Upper lobe of left lung (tissue), 6 donors: Measurements from ENCODE around the gene TTF2. TPM values are rescaled to one million over a fixed set of nuclear protein-coding genes. Genes with fewer than 3 reads are reported as not detected.

Source experiments
- ATAC-seq, 2 donors: fragments of 200-7000 bp; cut with Tn5 transposase; one replicate each; pipeline ENCODE4 v1.9.1; 2022; ENCODE audit warnings: mild to moderate bottlenecking in 2 of 2, moderate library complexity in 2 of 2; ENCODE audit not compliant: low FRiP score in 2 of 2
- DNase-seq, 2 donors: peaks; one replicate each; pipeline ENCODE4 v3.0.0-alpha.2; 2019 to 2020
- H3K27ac ChIP-seq, 4 donors: fragments of 200-600 bp; sonication (generic); one replicate each; pipeline ENCODE4 v1.5.1; 2016 to 2019
- H3K27me3 ChIP-seq, 4 donors: fragments of 200-600 bp; sonication (generic); one replicate each; pipeline ENCODE4 v1.5.1; 2017 to 2019
- H3K36me3 ChIP-seq, 4 donors: fragments of 200-600 bp; sonication (generic); one replicate each; pipeline ENCODE4 v1.5.1; 2016 to 2019
- H3K4me1 ChIP-seq, 4 donors: fragments of 200-600 bp; sonication (generic); one replicate each; pipeline ENCODE4 v1.5.1; 2018 to 2019
- H3K4me3 ChIP-seq, 4 donors: fragments of 200-600 bp; sonication (generic); one replicate each; pipeline ENCODE4 v1.5.1; 2017 to 2019; ENCODE audit warnings: mild to moderate bottlenecking in 2 of 4, moderate library complexity in 1 of 4
- H3K9me3 ChIP-seq, 4 donors: fragments of 200-600 bp; sonication (generic); one replicate each; pipeline ENCODE4 v1.5.1; 2018 to 2019
- CTCF ChIP-seq, 6 experiments: fragments of 450-650 bp in 4 of 6; fragments of 200-600 bp in 2 of 6; sonication (generic) in 2 of 6; IDR thresholded peaks; one replicate each; pipeline ENCODE4 v1.5.1; 2016 to 2019; ENCODE audit warnings: antibody characterized with exemption in 6 of 6
- EP300 ChIP-seq, 4 donors: sonication (generic); formaldehyde crosslinking; IDR thresholded peaks; one replicate each; pipeline ENCODE4 v1.5.1; 2017; ENCODE audit warnings: antibody characterized with exemption in 4 of 4, control low read depth in 2 of 4
- POLR2A ChIP-seq, 4 donors: fragments of 450-650 bp; IDR thresholded peaks; one replicate each; pipeline ENCODE4 v1.5.1; 2016 to 2017; ENCODE audit warnings: antibody characterized with exemption in 4 of 4, mild to moderate bottlenecking in 2 of 4
- POLR2AphosphoS5 ChIP-seq, 2 donors: sonication (generic); formaldehyde crosslinking; IDR thresholded peaks; one replicate each; pipeline ENCODE4 v1.5.1; 2017; ENCODE audit warnings: antibody characterized with exemption in 2 of 2
- WGBS, 2 donors: methylation state at CpG; one replicate each; pipeline ENCODE4 v1.1.5; 2017 to 2018; 5-methylcytosine and 5-hydroxymethylcytosine counted together
- total RNA-seq, 6 donors: library from RNA; depleted of rRNA in 4 of 6; stranded (reverse); fragments of >200 nt in 4 of 6; gene quantifications; one replicate each; pipeline versions ENCODE4 v1.1.0 to v1.2.1, GENCODE V29; 2016 to 2021
- donor health status: DM: no; HTN: no; CAD: no; lungs with moderate emphysema.
- donor health status: DM: no; HTN: yes; CAD: no; lungs with severe emphysema.

TTF2 gene
- total RNA-seq, 6 donors from 2014 or later: 5.6 to 37.8 (median 15.2) TPM

DNA sequence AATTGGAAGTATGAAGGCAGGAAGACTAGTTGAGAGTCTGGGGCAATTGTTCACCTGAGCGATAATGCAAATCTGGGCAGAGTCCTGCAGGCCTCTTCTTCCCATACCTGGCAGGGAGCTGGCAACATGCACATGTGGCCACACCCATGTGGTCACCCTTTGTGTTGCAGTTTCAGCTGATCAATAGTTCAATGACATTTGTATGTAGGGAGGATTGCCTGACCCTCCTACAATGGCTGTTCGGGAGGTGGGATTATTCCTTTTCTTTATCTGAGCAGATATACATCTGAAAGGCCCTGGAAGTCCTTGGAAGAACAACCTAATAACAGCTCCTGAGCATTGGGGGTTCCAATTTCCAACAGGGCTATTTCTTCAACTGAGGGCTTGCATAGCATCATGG, 76.6 kb downstream of the TTF2 start:
- TF ChIP-seq CTCF (IDR thresholded peaks at IDR 0.05) (no peak), POLR2A (IDR thresholded peaks at IDR 0.05) (no peak), POLR2AphosphoS5 (IDR thresholded peaks at IDR 0.05) (no peak)
- 72 to 77% methylated on average over 2 of the region's 2 CpGs for WGBS, 2 donors
- Histone ChIP-seq H3K4me1 (no peaks in the 10 kb centered on the region), H3K27me3 (no peaks in the 10 kb centered on the region), H3K4me3 (no peak overlapping the region), H3K9me3 (no peaks in the 10 kb centered on the region), H3K27ac (no peak overlapping the region), H3K36me3 (no peaks in the 10 kb centered on the region)
- DNase-seq (no peak), ATAC-seq (no peak)

GRCh38 chr1:117137281-117137855, 77.2 kb downstream of the TTF2 start:
- no peaks in the 10 kb centered on the region for H3K9me3 ChIP-seq
- WGBS, 2 donors: 67 to 75% methylated on average over 3 of the region's 3 CpGs
- ATAC-seq (no peak), DNase-seq (no peak)
- H3K27ac ChIP-seq: no peak overlapping the region
- H3K27me3 ChIP-seq: no peaks in the 10 kb centered on the region
- no peaks in the 10 kb centered on the region for H3K4me1 ChIP-seq
- H3K4me3 ChIP-seq: no peak overlapping the region
- H3K36me3 ChIP-seq: no peaks in the 10 kb centered on the region
- TF ChIP-seq POLR2AphosphoS5 (IDR thresholded peaks at IDR 0.05) (no peak), EP300 (IDR thresholded peaks at IDR 0.05) (no peak), POLR2A (IDR thresholded peaks at IDR 0.05) (no peak), CTCF (IDR thresholded peaks at IDR 0.05) (no peak)

- Histone ChIP-seq H3K4me1 (no peaks in the 10 kb centered on the region), H3K36me3 (no peaks in the 10 kb centered on the region), H3K9me3 (no peaks in the 10 kb centered on the region), H3K27ac (no peak overlapping the region), H3K4me3 (no peak overlapping the region), H3K27me3 (no peaks in the 10 kb centered on the region)
- ATAC-seq (no peak), DNase-seq (no peak)
- WGBS, 2 donors: 84 to 93% methylated on average over 3 of the region's 3 CpGs
- no peak for TF ChIP-seq EP300 (IDR thresholded peaks at IDR 0.05)
- TF ChIP-seq CTCF (IDR thresholded peaks at IDR 0.05): no peak
- TF ChIP-seq POLR2A (IDR thresholded peaks at IDR 0.05): no peak
- TF ChIP-seq POLR2AphosphoS5 (IDR thresholded peaks at IDR 0.05): no peak
These were observed 78.0 kb downstream of the TTF2 start for GRCh38 chr1:117138106-117138505.

- no peaks in the 10 kb centered on the region for H3K9me3 ChIP-seq
- DNase-seq: no peak
- no peaks in the 10 kb centered on the region for H3K4me1 ChIP-seq
- ATAC-seq: no peak
- H3K27ac ChIP-seq: no peak overlapping the region
- no peaks in the 10 kb centered on the region for H3K27me3 ChIP-seq
- TF ChIP-seq POLR2AphosphoS5 (IDR thresholded peaks at IDR 0.05) (no peak), CTCF (IDR thresholded peaks at IDR 0.05) (no peak), POLR2A (IDR thresholded peaks at IDR 0.05) (no peak), EP300 (IDR thresholded peaks at IDR 0.05) (no peak)
- no peak overlapping the region for H3K4me3 ChIP-seq
- no peaks in the 10 kb centered on the region for H3K36me3 ChIP-seq
- WGBS, 2 donors: 93 to 100% methylated on average over 1 of the region's 1 CpG
These were observed 78.4 kb downstream of the TTF2 start for GRCh38 chr1:117138561-117138960.

- ATAC-seq: no peak
- no peak for TF ChIP-seq POLR2A (IDR thresholded peaks at IDR 0.05)
- no peak for TF ChIP-seq EP300 (IDR thresholded peaks at IDR 0.05)
- no peak for TF ChIP-seq POLR2AphosphoS5 (IDR thresholded peaks at IDR 0.05)
- DNase-seq: no peak
- no peak overlapping the region for H3K4me3 ChIP-seq
- H3K9me3 ChIP-seq: no peaks in the 10 kb centered on the region
- WGBS, 2 donors: 83 to 88% methylated on average over 2 of the region's 2 CpGs
- no peak overlapping the region for H3K27ac ChIP-seq
- no peaks in the 10 kb centered on the region for H3K36me3 ChIP-seq
- H3K27me3 ChIP-seq: no peaks in the 10 kb centered on the region
- H3K4me1 ChIP-seq: no peaks in the 10 kb centered on the region
These were observed 82.1 kb downstream of the TTF2 start for GRCh38 chr1:117142200-117142599.
